ENCODE data around the gene CCDC186. TPM values are rescaled to one million over a fixed set of nuclear protein-coding genes. Genes with fewer than 3 reads are reported as not detected.

The CCDC186 gene
- total and polyA plus RNA-seq, 2 donors, result 11.2 to 18.7 TPM

DNA sequence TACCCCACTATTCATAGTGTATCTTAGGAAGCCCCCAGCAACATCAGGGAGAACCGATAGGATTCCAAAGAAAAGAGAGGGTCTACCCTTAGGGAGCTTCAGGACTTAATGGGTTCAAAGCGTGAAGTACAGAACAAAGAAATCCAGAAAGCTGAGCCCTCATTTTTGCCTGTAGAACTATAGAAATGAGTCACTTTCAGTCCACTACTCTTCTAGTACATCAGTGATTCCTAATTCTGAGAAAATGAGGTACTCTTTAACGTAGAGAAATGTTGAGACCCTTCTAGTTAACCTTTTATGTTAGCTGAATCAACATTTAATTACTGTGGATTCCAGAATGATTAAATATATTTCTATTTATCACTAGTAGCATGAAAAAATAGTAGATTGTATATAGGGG is 6.9 kb upstream of the CCDC186 start:
- H3K4me3 ChIP-seq (ENCODE audit: low read length in 2 of 2), result no peak overlapping the region
- H3K9me3 ChIP-seq (ENCODE audit: control insufficient read depth in 2 of 2, insufficient read depth in 1 of 2, low read length in 1 of 2), result no peaks in the 10 kb centered on the region
- no peaks in the 10 kb centered on the region for H3K27me3 ChIP-seq (ENCODE audit: control insufficient read depth in 2 of 2, insufficient read depth in 1 of 2, low read length in 1 of 2)
- no peaks in the 10 kb centered on the region for H3K36me3 ChIP-seq (ENCODE audit: control insufficient read depth in 2 of 2, insufficient read depth in 2 of 2, low read length in 1 of 2)
- no peak for DNase-seq (ENCODE audit: low read depth in 6 of 9, low spot score in 9 of 9)
- peaks cover 6 to 10% of the 10 kb centered on the region in 2 donors for H3K4me1 ChIP-seq (ENCODE audit: control insufficient read depth in 2 of 2, insufficient read depth in 2 of 2, low read length in 2 of 2)
- WGBS, result 96% methylated on average over 3 of the region's 3 CpGs
- no peak overlapping the region for H3K27ac ChIP-seq (ENCODE audit: low read depth in 1 of 2, low read length in 1 of 2)

DNA sequence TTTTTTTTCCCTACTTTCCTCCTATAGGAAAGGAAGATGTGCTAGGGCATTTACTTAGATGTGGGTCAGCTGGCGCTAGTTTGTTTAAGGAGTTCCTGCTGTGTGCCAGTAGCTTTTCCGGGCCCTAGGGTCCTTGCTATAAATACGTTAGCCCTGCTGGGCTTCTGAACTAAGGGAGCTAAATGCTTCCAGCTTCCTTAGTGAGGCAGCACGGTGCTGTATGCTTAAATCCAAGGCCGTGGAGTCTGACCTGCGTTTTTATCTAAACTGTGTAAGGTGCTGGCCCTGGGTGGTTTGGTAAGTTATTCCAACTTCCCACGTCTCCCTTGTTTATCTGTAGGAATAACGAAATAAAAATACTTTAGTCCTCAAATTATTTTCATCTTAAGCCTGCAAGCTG is 5.7 kb upstream of the CCDC186 start:
- Histone ChIP-seq H3K4me3 (ENCODE audit: low read length in 2 of 2) (no peak overlapping the region), H3K27ac (ENCODE audit: low read depth in 1 of 2, low read length in 1 of 2) (no peak overlapping the region), H3K9me3 (ENCODE audit: control insufficient read depth in 2 of 2, insufficient read depth in 1 of 2, low read length in 1 of 2) (no peaks in the 10 kb centered on the region), H3K27me3 (ENCODE audit: control insufficient read depth in 2 of 2, insufficient read depth in 1 of 2, low read length in 1 of 2) (peaks cover 0 to 2% of the 10 kb centered on the region in 2 donors), H3K36me3 (ENCODE audit: control insufficient read depth in 2 of 2, insufficient read depth in 2 of 2, low read length in 1 of 2) (no peaks in the 10 kb centered on the region), H3K4me1 (ENCODE audit: control insufficient read depth in 2 of 2, insufficient read depth in 2 of 2, low read length in 2 of 2) (peaks cover 7 to 13% of the 10 kb centered on the region in 2 donors)
- WGBS, result 96% methylated on average over 8 of the region's 8 CpGs
- DNase-seq (ENCODE audit: low read depth in 6 of 9, low spot score in 9 of 9), result no peak

DNA sequence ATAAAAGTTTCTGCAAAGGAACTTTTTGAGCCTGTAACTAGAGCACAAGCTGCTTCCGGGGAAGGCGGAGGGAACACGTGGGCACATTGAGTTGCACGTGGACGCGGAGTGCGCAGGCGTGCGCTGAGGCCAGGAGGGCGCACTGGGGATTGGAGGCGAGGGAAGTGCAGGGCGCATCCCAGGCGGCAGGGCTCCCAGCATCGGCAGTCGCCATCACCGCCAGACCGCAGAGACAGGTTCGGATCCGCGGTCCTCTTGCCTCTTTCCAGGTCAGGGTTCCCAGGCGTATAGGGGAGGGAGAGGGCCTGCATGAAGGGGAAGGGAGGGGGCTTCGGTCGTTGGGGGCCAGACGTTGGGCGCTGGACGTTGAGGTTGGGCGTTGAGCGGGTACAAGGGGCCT is 5.1 kb upstream of the CCDC186 start, which contains the start of gene TDRD1:
TSS of gene TDRD1 (plus strand) at position 206 of the 400 bp plus-strand sequence. CDS start 8,479 bp downstream, outside the sequence.
- no peak for DNase-seq (ENCODE audit: low read depth in 6 of 9, low spot score in 9 of 9)
- no peak within 1 kb of the TSS for H3K27ac ChIP-seq (ENCODE audit: low read depth in 1 of 2, low read length in 1 of 2)
- H3K36me3 ChIP-seq (ENCODE audit: control insufficient read depth in 2 of 2, insufficient read depth in 2 of 2, low read length in 1 of 2), result no peaks in the 10 kb centered on the region
- H3K27me3 ChIP-seq (ENCODE audit: control insufficient read depth in 2 of 2, insufficient read depth in 1 of 2, low read length in 1 of 2), result peaks cover 0 to 4% of the 10 kb centered on the region in 2 donors
- H3K9me3 ChIP-seq (ENCODE audit: control insufficient read depth in 2 of 2, insufficient read depth in 1 of 2, low read length in 1 of 2), result no peaks in the 10 kb centered on the region
- WGBS, result 94% methylated on average over 28 of the region's 28 CpGs
- peaks cover 10 to 15% of the 10 kb centered on the region in 2 donors for H3K4me1 ChIP-seq (ENCODE audit: control insufficient read depth in 2 of 2, insufficient read depth in 2 of 2, low read length in 2 of 2)
- H3K4me3 ChIP-seq (ENCODE audit: low read length in 2 of 2), result no peak within 1 kb of the TSS

DNA sequence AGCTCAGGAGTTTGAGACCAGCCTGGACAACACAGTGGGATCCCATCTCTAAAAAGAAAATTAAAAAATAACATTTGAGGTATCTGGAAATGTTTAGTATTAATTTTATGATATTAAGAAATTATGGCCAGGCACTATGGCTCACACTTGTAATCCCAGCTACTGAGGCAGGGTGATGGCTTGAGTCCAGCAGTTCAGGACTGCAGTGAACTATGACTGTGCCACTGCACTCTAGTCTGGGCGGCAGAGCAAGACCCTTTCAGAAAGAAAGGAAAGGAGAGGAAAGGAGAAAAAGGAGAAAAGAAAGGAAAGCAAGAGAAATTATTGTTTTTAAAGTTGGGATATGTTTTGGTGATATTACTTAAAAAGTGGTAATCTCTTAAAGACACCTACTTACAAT is 2.5 kb upstream of the CCDC186 start:
- no peaks in the 10 kb centered on the region for H3K9me3 ChIP-seq (ENCODE audit: control insufficient read depth in 2 of 2, insufficient read depth in 1 of 2, low read length in 1 of 2)
- peaks cover 0 to 4% of the 10 kb centered on the region in 2 donors for H3K27me3 ChIP-seq (ENCODE audit: control insufficient read depth in 2 of 2, insufficient read depth in 1 of 2, low read length in 1 of 2)
- no peak for DNase-seq (ENCODE audit: low read depth in 6 of 9, low spot score in 9 of 9)
- H3K4me1 ChIP-seq (ENCODE audit: control insufficient read depth in 2 of 2, insufficient read depth in 2 of 2, low read length in 2 of 2), result peaks cover 5 to 12% of the 10 kb centered on the region in 2 donors
- no peaks in the 10 kb centered on the region for H3K36me3 ChIP-seq (ENCODE audit: control insufficient read depth in 2 of 2, insufficient read depth in 2 of 2, low read length in 1 of 2)
- WGBS, result 97% methylated on average over 1 of the region's 1 CpG
- no peak overlapping the region for H3K27ac ChIP-seq (ENCODE audit: low read depth in 1 of 2, low read length in 1 of 2)
- H3K4me3 ChIP-seq (ENCODE audit: low read length in 2 of 2), result no peak overlapping the region

DNA sequence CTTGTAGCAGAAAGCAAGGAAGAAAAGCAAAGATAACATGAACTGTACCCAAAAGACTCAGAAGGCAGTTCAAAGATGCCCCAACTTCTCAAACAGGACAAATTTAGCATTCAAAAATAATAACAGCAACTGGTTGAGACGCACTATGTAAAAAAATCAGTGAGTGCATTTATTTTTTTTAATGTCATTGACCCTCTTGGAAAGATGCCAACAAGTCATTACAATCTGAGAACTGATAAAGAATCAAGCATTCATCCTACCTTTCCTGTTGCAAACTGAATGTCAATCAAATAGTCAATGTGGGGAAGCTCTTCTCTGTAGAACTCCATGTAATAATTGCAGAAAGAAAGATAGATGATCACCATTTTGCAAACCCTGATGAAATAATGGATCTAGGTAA is 1.7 kb upstream of the CCDC186 start:
- peaks cover 0 to 4% of the 10 kb centered on the region in 2 donors for H3K27me3 ChIP-seq (ENCODE audit: control insufficient read depth in 2 of 2, insufficient read depth in 1 of 2, low read length in 1 of 2)
- H3K4me1 ChIP-seq (ENCODE audit: control insufficient read depth in 2 of 2, insufficient read depth in 2 of 2, low read length in 2 of 2), result peaks cover 5 to 12% of the 10 kb centered on the region in 2 donors
- no peak for DNase-seq (ENCODE audit: low read depth in 6 of 9, low spot score in 9 of 9)
- no peak overlapping the region for H3K4me3 ChIP-seq (ENCODE audit: low read length in 2 of 2)
- H3K27ac ChIP-seq (ENCODE audit: low read depth in 1 of 2, low read length in 1 of 2), result no peak overlapping the region
- no peaks in the 10 kb centered on the region for H3K36me3 ChIP-seq (ENCODE audit: control insufficient read depth in 2 of 2, insufficient read depth in 2 of 2, low read length in 1 of 2)
- WGBS, result 99% methylated on average over 1 of the region's 1 CpG
- H3K9me3 ChIP-seq (ENCODE audit: control insufficient read depth in 2 of 2, insufficient read depth in 1 of 2, low read length in 1 of 2), result no peaks in the 10 kb centered on the region

DNA sequence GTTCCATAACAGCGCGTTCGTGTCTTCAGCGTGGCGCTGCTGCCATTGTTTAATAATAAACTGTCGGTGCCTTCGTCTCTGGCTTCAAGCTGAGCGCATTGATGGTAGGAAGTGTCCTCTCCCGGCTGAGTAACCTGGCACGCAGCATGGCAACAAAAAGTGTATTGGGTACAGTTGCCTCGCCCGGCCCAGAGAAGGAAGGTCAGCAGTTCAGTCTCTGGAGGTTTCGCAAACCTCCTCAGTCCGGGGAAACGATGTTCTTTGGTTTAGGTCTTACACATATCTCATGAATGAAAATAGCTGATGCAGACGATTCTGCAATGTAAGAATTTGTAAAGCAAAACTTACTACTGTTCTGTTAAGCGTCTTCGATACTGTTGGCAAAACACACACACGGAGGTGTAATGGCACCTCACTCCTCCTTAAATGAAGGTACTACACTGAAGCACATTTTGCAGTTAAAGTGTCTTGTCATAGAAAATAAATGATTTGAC is 739 bp upstream of the CCDC186 start:
- Histone ChIP-seq H3K27me3 (ENCODE audit: control insufficient read depth in 2 of 2, insufficient read depth in 1 of 2, low read length in 1 of 2) (peaks cover 0 to 4% of the 10 kb centered on the region in 2 donors), H3K4me1 (ENCODE audit: control insufficient read depth in 2 of 2, insufficient read depth in 2 of 2, low read length in 2 of 2) (peaks cover 5 to 12% of the 10 kb centered on the region in 2 donors), H3K36me3 (ENCODE audit: control insufficient read depth in 2 of 2, insufficient read depth in 2 of 2, low read length in 1 of 2) (no peaks in the 10 kb centered on the region), H3K27ac (ENCODE audit: low read depth in 1 of 2, low read length in 1 of 2) (peak overlapping the region; percentile 75 to 97), H3K9me3 (ENCODE audit: control insufficient read depth in 2 of 2, insufficient read depth in 1 of 2, low read length in 1 of 2) (no peaks in the 10 kb centered on the region), H3K4me3 (ENCODE audit: low read length in 2 of 2) (peak overlapping the region; percentile 63 to 97)
- peak in 1 of 9 donors; percentile 22 for DNase-seq (ENCODE audit: low read depth in 6 of 9, low spot score in 9 of 9)
- WGBS, result 3% methylated on average over 19 of the region's 19 CpGs

DNA sequence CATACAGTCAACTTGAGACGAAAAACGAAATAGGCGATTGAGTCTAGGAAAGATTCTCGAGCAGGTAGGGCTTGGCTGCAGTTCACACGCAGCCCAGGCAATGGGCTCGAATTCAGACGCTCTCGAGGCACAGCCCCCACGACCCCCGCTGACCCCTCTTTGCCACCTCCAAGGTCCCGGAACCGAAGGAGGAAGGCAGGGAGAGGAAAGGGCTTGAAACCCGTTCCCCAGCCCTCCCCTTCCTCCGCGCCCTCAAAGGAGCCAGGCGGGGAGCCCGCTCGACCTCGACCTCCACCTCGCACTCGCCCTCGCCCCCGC is 441 bp downstream of the CCDC186 start:
- DNase-seq (ENCODE audit: low read depth in 6 of 9, low spot score in 9 of 9), result peak in 1 of 9 donors; percentile 39
- under 1% methylated on average over 23 of the region's 23 CpGs for WGBS
- peaks cover 0 to under 1% of the 10 kb centered on the region in 2 donors for H3K9me3 ChIP-seq (ENCODE audit: control insufficient read depth in 2 of 2, insufficient read depth in 1 of 2, low read length in 1 of 2)

DNA sequence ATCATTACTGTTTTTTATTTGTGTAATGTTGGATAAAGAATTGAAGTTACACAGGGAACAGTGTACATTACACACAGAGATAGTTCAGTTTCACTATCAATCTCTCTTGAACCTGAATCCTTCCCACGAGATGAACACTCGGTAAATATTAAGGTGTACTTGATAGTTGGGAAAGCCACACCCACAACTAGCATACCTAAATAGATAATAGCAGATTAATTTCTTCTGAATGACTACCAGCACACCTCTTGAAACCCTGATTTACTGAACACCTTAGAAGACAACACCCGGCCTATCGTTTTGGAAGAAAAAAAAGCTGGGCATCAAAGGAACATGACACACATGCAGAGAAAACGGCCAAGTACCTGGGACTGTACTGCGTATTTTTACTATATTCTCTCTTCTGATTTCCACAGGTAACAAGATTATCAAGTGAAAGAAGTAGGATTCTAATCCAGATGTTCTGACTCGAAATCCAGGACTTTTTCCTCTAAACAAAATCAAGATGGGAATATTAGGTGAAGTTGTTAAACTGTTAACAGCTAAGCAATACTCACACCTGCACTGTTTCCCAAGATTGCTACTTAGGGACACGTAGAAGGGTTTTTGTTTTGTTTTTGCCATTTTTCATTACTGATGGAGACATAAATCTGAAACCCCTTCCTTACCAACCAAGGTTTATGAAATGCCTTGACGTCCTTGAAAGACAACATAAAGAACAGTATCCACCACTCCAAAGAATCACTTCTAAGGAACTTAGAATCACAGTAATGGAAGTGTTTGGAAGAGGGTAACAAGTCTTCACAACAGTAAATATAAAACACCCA is 1.0 kb downstream of the CCDC186 start:
- Histone ChIP-seq H3K4me1 (ENCODE audit: control insufficient read depth in 2 of 2, insufficient read depth in 2 of 2, low read length in 2 of 2) (peaks cover 5 to 12% of the 10 kb centered on the region in 2 donors), H3K36me3 (ENCODE audit: control insufficient read depth in 2 of 2, insufficient read depth in 2 of 2, low read length in 1 of 2) (no peaks in the 10 kb centered on the region), H3K4me3 (ENCODE audit: low read length in 2 of 2) (peak overlapping the region; percentile 63 to 97), H3K27me3 (ENCODE audit: control insufficient read depth in 2 of 2, insufficient read depth in 1 of 2, low read length in 1 of 2) (peaks cover 0 to 4% of the 10 kb centered on the region in 2 donors), H3K27ac (ENCODE audit: low read depth in 1 of 2, low read length in 1 of 2) (peak overlapping the region in 1 of 2 donors; percentile 97), H3K9me3 (ENCODE audit: control insufficient read depth in 2 of 2, insufficient read depth in 1 of 2, low read length in 1 of 2) (peaks cover 1 to 4% of the 10 kb centered on the region in 2 donors)
- DNase-seq (ENCODE audit: low read depth in 6 of 9, low spot score in 9 of 9), result peak in 4 of 9 donors; percentile 8 to 34 (median 26)
- WGBS, result 49% methylated on average over 9 of the region's 9 CpGs

More for the DNA sequence above, 441 bp downstream of the CCDC186 start:
- Histone ChIP-seq H3K4me3 (ENCODE audit: low read length in 2 of 2) (peak overlapping the region; percentile 63 to 97), H3K4me1 (ENCODE audit: control insufficient read depth in 2 of 2, insufficient read depth in 2 of 2, low read length in 2 of 2) (peaks cover 5 to 12% of the 10 kb centered on the region in 2 donors), H3K36me3 (ENCODE audit: control insufficient read depth in 2 of 2, insufficient read depth in 2 of 2, low read length in 1 of 2) (no peaks in the 10 kb centered on the region), H3K27ac (ENCODE audit: low read depth in 1 of 2, low read length in 1 of 2) (peak overlapping the region; percentile 89 to 97), H3K27me3 (ENCODE audit: control insufficient read depth in 2 of 2, insufficient read depth in 1 of 2, low read length in 1 of 2) (peaks cover 0 to 4% of the 10 kb centered on the region in 2 donors)

DNA sequence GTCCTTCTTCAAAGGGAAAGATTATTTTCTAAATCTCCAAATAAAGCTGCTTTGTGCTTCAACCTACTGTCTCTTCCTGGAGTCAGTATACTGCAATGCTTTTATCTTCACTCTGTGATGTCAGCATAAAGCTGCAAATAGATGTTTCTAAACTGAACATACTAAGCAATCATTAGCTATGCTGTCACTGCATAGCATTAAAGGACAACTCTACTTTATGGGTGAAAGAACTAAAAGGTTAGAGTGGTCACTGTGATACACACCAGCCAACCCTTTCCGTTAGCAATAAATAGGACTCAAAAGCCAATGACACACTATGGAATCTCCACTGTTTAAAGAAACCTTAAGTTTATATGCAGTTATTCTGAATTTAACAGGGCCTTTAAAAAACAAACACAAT is 1.8 kb downstream of the CCDC186 start:
- peaks cover 0 to 4% of the 10 kb centered on the region in 2 donors for H3K27me3 ChIP-seq (ENCODE audit: control insufficient read depth in 2 of 2, insufficient read depth in 1 of 2, low read length in 1 of 2)
- no peak overlapping the region for H3K27ac ChIP-seq (ENCODE audit: low read depth in 1 of 2, low read length in 1 of 2)
- H3K36me3 ChIP-seq (ENCODE audit: control insufficient read depth in 2 of 2, insufficient read depth in 2 of 2, low read length in 1 of 2), result no peaks in the 10 kb centered on the region
- H3K4me3 ChIP-seq (ENCODE audit: low read length in 2 of 2), result peak overlapping the region in 1 of 2 donors; percentile 6
- WGBS, result 86% methylated on average over 1 of the region's 1 CpG
- peaks cover 1 to 4% of the 10 kb centered on the region in 2 donors for H3K9me3 ChIP-seq (ENCODE audit: control insufficient read depth in 2 of 2, insufficient read depth in 1 of 2, low read length in 1 of 2)
- H3K4me1 ChIP-seq (ENCODE audit: control insufficient read depth in 2 of 2, insufficient read depth in 2 of 2, low read length in 2 of 2), result peaks cover 5 to 12% of the 10 kb centered on the region in 2 donors
- peak in 2 of 9 donors; percentile 11 to 48 for DNase-seq (ENCODE audit: low read depth in 6 of 9, low spot score in 9 of 9)

All from thymus (tissue), 11 donors.